OCI-LY1 (cell line): ENCODE measurements around the gene REXO1.

Experiments
- H2AFZ ChIP-seq: fragments of 200-600 bp; sonication (generic), shearing (Covaris generic); 2 replicates; pipeline ENCODE4 v1.6.0; 2014; ENCODE audit warnings: antibody characterized with exemption, mild to moderate bottlenecking, low read length
- H3F3A ChIP-seq: fragments of 200-600 bp; sonication (generic), shearing (Covaris generic); 2 replicates; pipeline ENCODE4 v1.6.0; 2014; ENCODE audit warnings: mild to moderate bottlenecking, antibody characterized with exemption, low read length, moderate library complexity; ENCODE audit not compliant: insufficient read depth
- H3K27ac ChIP-seq: fragments of 200-600 bp; sonication (generic); 2 replicates; pipeline ENCODE4 v1.5.1; 2014; ENCODE audit warnings: low read length, mixed run types, mild to moderate bottlenecking, low read depth; ENCODE audit not compliant: poor library complexity, severe bottlenecking
- H3K27me3 ChIP-seq: fragments of 200-600 bp; sonication (generic); 2 replicates; pipeline ENCODE4 v1.6.0; 2014; ENCODE audit warnings: antibody characterized with exemption, mild to moderate bottlenecking, low read length, moderate library complexity; ENCODE audit not compliant: insufficient read depth
- H3K36me3 ChIP-seq: fragments of 200-600 bp; sonication (generic); 2 replicates; pipeline ENCODE4 v1.6.1; 2014; ENCODE audit warnings: mild to moderate bottlenecking, antibody characterized with exemption, low read length, moderate library complexity, mixed read lengths; ENCODE audit not compliant: insufficient read depth
- H3K4me1 ChIP-seq: fragments of 200-600 bp; sonication (generic); 2 replicates; pipeline ENCODE4 v1.5.1; 2014; ENCODE audit warnings: mild to moderate bottlenecking, low read length, moderate library complexity; ENCODE audit not compliant: insufficient read depth, severe bottlenecking
- H3K4me2 ChIP-seq: fragments of 200-600 bp; sonication (generic), shearing (Covaris generic); 2 replicates; pipeline ENCODE4 v1.6.1; 2014; ENCODE audit warnings: low read length
- H3K4me3 ChIP-seq: fragments of 200-600 bp; sonication (generic); 2 replicates; pipeline ENCODE4 v1.5.1; 2014; ENCODE audit warnings: low read length, low read depth, mild to moderate bottlenecking, mixed read lengths; ENCODE audit not compliant: poor library complexity, severe bottlenecking
- H3K79me2 ChIP-seq: fragments of 200-600 bp; shearing (Covaris generic); 2 replicates; pipeline ENCODE4 v1.6.1; 2016; ENCODE audit warnings: mixed run types, low read length, mixed read lengths; ENCODE audit not compliant: insufficient read depth
- H3K9ac ChIP-seq: fragments of 200-600 bp; sonication (generic), shearing (Covaris generic); 2 replicates; pipeline ENCODE4 v1.6.1; 2014; ENCODE audit warnings: mild to moderate bottlenecking, low read length, mixed read lengths
- H3K9me2 ChIP-seq: fragments of 200-600 bp; sonication (generic), shearing (Covaris generic); 2 replicates; pipeline ENCODE4 v1.6.1; 2014; ENCODE audit warnings: low read depth, mild to moderate bottlenecking, low read length, mixed read lengths
- H3K9me3 ChIP-seq: fragments of 200-600 bp; shearing (Covaris generic); 2 replicates; pipeline ENCODE4 v1.6.1; 2014; ENCODE audit warnings: low read length, mixed read lengths
- H4K20me1 ChIP-seq: fragments of 200-600 bp; sonication (generic), shearing (Covaris generic); 2 replicates; pipeline ENCODE4 v1.6.0; 2016; ENCODE audit warnings: mild to moderate bottlenecking, low read length; ENCODE audit not compliant: insufficient read depth
- CTCF ChIP-seq: fragments of 200-600 bp; sonication (generic), shearing (Covaris generic); IDR thresholded peaks from 2 replicates; pipeline ENCODE4 v1.5.1; 2017; ENCODE audit warnings: mild to moderate bottlenecking, antibody characterized with exemption, low read length, moderate library complexity, mixed read lengths
- EZH2 ChIP-seq: fragments of 200-600 bp; sonication (generic), shearing (Covaris generic); IDR thresholded peaks from 2 replicates; pipeline ENCODE4 v1.8.0; 2017; ENCODE audit warnings: borderline replicate concordance, mixed run types, mild to moderate bottlenecking, antibody characterized with exemption, low read length, moderate library complexity, mixed read lengths

The REXO1 gene

GRCh38 chr19:1807695-1808394 is 40.4 kb downstream of the REXO1 start:
- TF ChIP-seq CTCF: no peak
- no peak for TF ChIP-seq EZH2
- Histone ChIP-seq H3K4me2 (no peak overlapping the region), H3K27ac (no peak overlapping the region), H4K20me1 (no peaks in the 10 kb centered on the region), H3K36me3 (no peaks in the 10 kb centered on the region), H3K9ac (no peak overlapping the region), H3K9me2 (no peaks in the 10 kb centered on the region), H3K4me1 (peaks cover 6% of the 10 kb centered on the region), H3F3A (no peaks in the 10 kb centered on the region), H3K9me3 (no peaks in the 10 kb centered on the region), H2AFZ (no peak overlapping the region), H3K27me3 (peaks cover 7% of the 10 kb centered on the region; the same call in 1 of the 2 replicates), H3K79me2 (no peaks in the 10 kb centered on the region), H3K4me3 (no peak overlapping the region)

- no peak overlapping the region for H3K27ac ChIP-seq
- peaks cover 6% of the 10 kb centered on the region for H3K4me1 ChIP-seq
Measured at GRCh38 chr19:1807030-1807694, 41.1 kb downstream of the REXO1 start.

More at GRCh38 chr19:1807030-1807694, 41.1 kb downstream of the REXO1 start:
- Histone ChIP-seq H3K9me2 (no peaks in the 10 kb centered on the region), H3K9me3 (no peaks in the 10 kb centered on the region), H3K36me3 (no peaks in the 10 kb centered on the region), H3K4me2 (no peak overlapping the region), H4K20me1 (no peaks in the 10 kb centered on the region), H3K27me3 (peaks cover 7% of the 10 kb centered on the region; the same call in 1 of the 2 replicates), H2AFZ (no peak overlapping the region), H3K9ac (no peak overlapping the region), H3K4me3 (no peak overlapping the region), H3K79me2 (no peaks in the 10 kb centered on the region), H3F3A (no peaks in the 10 kb centered on the region)
- TF ChIP-seq EZH2: no peak
- TF ChIP-seq CTCF: no peak
